Measurements from ENCODE around the gene RHOBTB1.
"Not testable (repeated sequence)": the region's sequence is repeated elsewhere in the genome, so short reads cannot be mapped to it uniquely, and the experiment has no call there.

Gene RHOBTB1

GRCh38 chr10:60853637-60854036, 90.3 kb downstream of the RHOBTB1 start:
- H3K4me3 ChIP-seq (ENCODE audit: low read length): no peak overlapping the region
- no peaks in the 10 kb centered on the region for H3K36me3 ChIP-seq (ENCODE audit: insufficient read depth, low read length)
- no peak overlapping the region for H2AFZ ChIP-seq (ENCODE audit: low read depth, low read length)
- H3K9me3 ChIP-seq (ENCODE audit: low read length): peaks cover 2% of the 10 kb centered on the region
- H3K4me1 ChIP-seq (ENCODE audit: insufficient read depth, low read length): peaks cover 27% of the 10 kb centered on the region
- no peaks in the 10 kb centered on the region for H3K27me3 ChIP-seq (ENCODE audit: insufficient read depth, low read length)

DNA sequence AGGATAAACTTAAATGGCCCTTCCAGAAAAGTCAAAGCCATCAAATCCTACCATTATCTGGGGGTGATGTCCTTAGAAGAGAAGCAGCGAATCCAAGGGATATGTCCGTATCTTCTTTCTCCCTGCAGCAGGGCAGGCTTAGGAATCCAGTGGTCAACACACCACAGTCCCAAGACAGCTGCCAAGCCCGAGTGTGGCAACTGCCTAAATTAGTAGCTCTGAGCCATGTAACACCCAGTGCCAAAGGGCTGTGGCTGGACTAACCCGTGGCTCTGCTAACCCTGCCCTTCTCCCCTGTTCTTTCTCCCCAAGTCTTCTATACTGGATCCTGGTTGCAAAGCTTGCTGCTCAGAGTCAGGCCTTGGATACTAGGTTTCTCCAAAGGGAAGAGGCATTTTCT, 90.9 kb downstream of the RHOBTB1 start:
- Histone ChIP-seq H2AFZ (ENCODE audit: low read depth, low read length) (no peak overlapping the region), H3K36me3 (ENCODE audit: insufficient read depth, low read length) (no peaks in the 10 kb centered on the region), H3K4me1 (ENCODE audit: insufficient read depth, low read length) (peaks cover 27% of the 10 kb centered on the region), H3K27me3 (ENCODE audit: insufficient read depth, low read length) (no peaks in the 10 kb centered on the region), H3K9me3 (ENCODE audit: low read length) (peaks cover 2% of the 10 kb centered on the region), H3K4me3 (ENCODE audit: low read length) (no peak overlapping the region)

- no peaks in the 10 kb centered on the region for H3K36me3 ChIP-seq (ENCODE audit: insufficient read depth, low read length)
- no peaks in the 10 kb centered on the region for H3K9me3 ChIP-seq (ENCODE audit: low read length)
- peaks cover 27% of the 10 kb centered on the region for H3K4me1 ChIP-seq (ENCODE audit: insufficient read depth, low read length)
- H2AFZ ChIP-seq (ENCODE audit: low read depth, low read length): no peak overlapping the region
- no peaks in the 10 kb centered on the region for H3K27me3 ChIP-seq (ENCODE audit: insufficient read depth, low read length)
- no peak overlapping the region for H3K4me3 ChIP-seq (ENCODE audit: low read length)
Measured at GRCh38 chr10:60849740-60850139, 94.2 kb downstream of the RHOBTB1 start.

DNA sequence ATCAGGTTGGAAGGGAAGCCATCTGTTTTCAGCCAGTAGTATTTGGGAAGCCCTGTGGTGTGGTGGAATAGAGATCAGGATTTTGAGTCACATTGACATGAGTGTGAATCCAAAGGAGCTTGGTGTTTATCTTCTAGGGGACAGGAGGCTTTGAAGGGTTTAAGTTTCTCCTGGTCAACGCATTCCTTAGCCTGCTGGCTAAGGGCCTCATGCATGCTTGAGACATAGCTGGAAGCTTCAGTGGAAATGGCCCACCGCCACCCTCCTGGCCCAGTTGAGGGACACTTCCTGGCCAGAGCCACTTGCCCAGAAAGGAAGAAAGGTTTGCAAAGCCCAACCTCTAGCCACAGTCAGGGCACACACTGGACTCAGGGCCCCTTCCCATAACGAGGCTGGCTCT, 94.8 kb downstream of the RHOBTB1 start:
- H3K27me3 ChIP-seq (ENCODE audit: insufficient read depth, low read length): no peaks in the 10 kb centered on the region
- H2AFZ ChIP-seq (ENCODE audit: low read depth, low read length): no peak overlapping the region
- peaks cover 26% of the 10 kb centered on the region for H3K4me1 ChIP-seq (ENCODE audit: insufficient read depth, low read length)
- no peaks in the 10 kb centered on the region for H3K9me3 ChIP-seq (ENCODE audit: low read length)
- H3K4me3 ChIP-seq (ENCODE audit: low read length): no peak overlapping the region
- no peaks in the 10 kb centered on the region for H3K36me3 ChIP-seq (ENCODE audit: insufficient read depth, low read length)

DNA sequence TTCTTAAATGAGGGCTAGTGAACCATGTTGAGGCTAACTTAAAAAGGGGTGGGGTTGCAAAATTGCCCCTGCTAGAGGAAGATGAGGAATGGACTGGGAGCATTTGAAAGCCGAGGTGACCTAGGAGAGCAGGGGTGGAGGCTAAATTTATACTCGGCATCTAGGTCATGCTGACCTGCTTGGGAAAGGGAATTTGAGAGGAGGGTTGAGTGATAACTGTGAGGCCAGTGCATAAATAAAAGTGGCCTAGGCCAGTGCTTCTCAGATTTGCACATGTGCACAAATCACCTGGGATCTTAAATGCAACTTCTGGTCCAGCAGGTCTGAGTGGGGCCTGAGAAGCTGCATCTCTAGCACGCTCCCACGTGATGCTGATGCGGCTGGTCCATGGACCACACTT, 95.3 kb downstream of the RHOBTB1 start:
- Histone ChIP-seq H3K4me1 (ENCODE audit: insufficient read depth, low read length) (peaks cover 20% of the 10 kb centered on the region), H3K4me3 (ENCODE audit: low read length) (no peak overlapping the region), H3K27me3 (ENCODE audit: insufficient read depth, low read length) (no peaks in the 10 kb centered on the region), H3K9me3 (ENCODE audit: low read length) (no peaks in the 10 kb centered on the region), H3K36me3 (ENCODE audit: insufficient read depth, low read length) (no peaks in the 10 kb centered on the region), H2AFZ (ENCODE audit: low read depth, low read length) (no peak overlapping the region)

- Histone ChIP-seq H3K27me3 (ENCODE audit: insufficient read depth, low read length) (no peaks in the 10 kb centered on the region), H2AFZ (ENCODE audit: low read depth, low read length) (no peak overlapping the region), H3K36me3 (ENCODE audit: insufficient read depth, low read length) (no peaks in the 10 kb centered on the region), H3K4me1 (ENCODE audit: insufficient read depth, low read length) (peaks cover 15% of the 10 kb centered on the region), H3K9me3 (ENCODE audit: low read length) (no peaks in the 10 kb centered on the region), H3K4me3 (ENCODE audit: low read length) (no peak overlapping the region)
Measured at GRCh38 chr10:60848126-60848525, 95.9 kb downstream of the RHOBTB1 start.

GRCh38 chr10:60846173-60846572, 97.8 kb downstream of the RHOBTB1 start:
- H3K9me3 ChIP-seq (ENCODE audit: low read length): no peaks in the 10 kb centered on the region
- no peaks in the 10 kb centered on the region for H3K4me1 ChIP-seq (ENCODE audit: insufficient read depth, low read length)
- H3K36me3 ChIP-seq (ENCODE audit: insufficient read depth, low read length): no peaks in the 10 kb centered on the region
- H3K27me3 ChIP-seq (ENCODE audit: insufficient read depth, low read length): no peaks in the 10 kb centered on the region
- H3K4me3 ChIP-seq (ENCODE audit: low read length): no peak overlapping the region
- H2AFZ ChIP-seq (ENCODE audit: low read depth, low read length): no peak overlapping the region

GRCh38 chr10:60845038-60845437, 98.9 kb downstream of the RHOBTB1 start:
- Histone ChIP-seq H3K36me3 (ENCODE audit: insufficient read depth, low read length) (no peaks in the 10 kb centered on the region), H2AFZ (ENCODE audit: low read depth, low read length) (no peak overlapping the region), H3K4me3 (ENCODE audit: low read length) (no peak overlapping the region), H3K4me1 (ENCODE audit: insufficient read depth, low read length) (no peaks in the 10 kb centered on the region), H3K9me3 (ENCODE audit: low read length) (no peaks in the 10 kb centered on the region), H3K27me3 (ENCODE audit: insufficient read depth, low read length) (no peaks in the 10 kb centered on the region)

DNA sequence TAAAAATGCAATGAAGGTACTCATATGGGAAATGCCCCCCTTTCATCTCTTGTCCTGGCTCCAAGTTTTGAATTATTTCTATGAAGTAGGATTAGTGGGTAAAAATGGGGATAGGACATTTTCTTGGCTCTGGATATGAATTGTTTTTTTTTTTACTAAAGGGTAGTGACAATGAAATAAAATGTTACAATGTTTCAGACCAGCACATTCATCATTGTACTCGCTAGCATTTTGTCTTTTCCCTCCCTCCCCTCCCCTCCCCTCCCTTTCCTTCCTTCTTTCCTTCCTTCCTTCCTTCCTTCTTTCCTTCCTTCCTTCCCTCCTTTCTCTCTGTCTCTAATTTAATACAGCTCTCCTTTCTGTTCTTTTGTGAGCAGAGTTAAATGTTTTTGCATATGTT, 101.3 kb downstream of the RHOBTB1 start:
- H2AFZ ChIP-seq (ENCODE audit: low read depth, low read length): no peak overlapping the region
- H3K4me1 ChIP-seq (ENCODE audit: insufficient read depth, low read length): no peaks in the 10 kb centered on the region
- H3K36me3 ChIP-seq (ENCODE audit: insufficient read depth, low read length): no peaks in the 10 kb centered on the region
- no peaks in the 10 kb centered on the region for H3K27me3 ChIP-seq (ENCODE audit: insufficient read depth, low read length)
- H3K4me3 ChIP-seq (ENCODE audit: low read length): no peak overlapping the region
- no peaks in the 10 kb centered on the region for H3K9me3 ChIP-seq (ENCODE audit: low read length)

DNA sequence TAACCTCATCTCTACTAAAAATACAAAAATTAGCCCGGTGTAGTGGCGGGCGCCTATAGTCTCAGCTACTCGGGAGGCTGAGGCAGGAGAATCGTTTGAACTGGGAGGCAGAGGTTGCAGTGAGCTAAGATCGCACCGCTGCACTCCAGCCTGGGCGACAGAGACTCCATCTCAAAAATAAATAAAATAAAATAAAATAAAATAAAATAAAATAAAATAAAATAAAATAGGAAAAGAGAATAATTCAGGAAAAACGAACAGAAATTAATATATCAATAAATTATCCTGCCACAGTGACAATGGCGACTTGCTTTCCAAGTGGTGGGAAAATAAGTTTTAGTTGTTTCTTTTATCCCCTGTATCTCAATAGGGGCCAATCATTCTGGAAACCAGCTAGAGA, 102.8 kb downstream of the RHOBTB1 start:
- not testable (repeated sequence) for H2AFZ ChIP-seq (ENCODE audit: low read depth, low read length)

GRCh38 chr10:60835049-60835448, 108.9 kb downstream of the RHOBTB1 start:
- Histone ChIP-seq H3K4me3 (ENCODE audit: low read length) (no peak overlapping the region), H2AFZ (ENCODE audit: low read depth, low read length) (no peak overlapping the region), H3K27me3 (ENCODE audit: insufficient read depth, low read length) (no peaks in the 10 kb centered on the region), H3K9me3 (ENCODE audit: low read length) (no peaks in the 10 kb centered on the region), H3K36me3 (ENCODE audit: insufficient read depth, low read length) (no peaks in the 10 kb centered on the region), H3K4me1 (ENCODE audit: insufficient read depth, low read length) (no peaks in the 10 kb centered on the region)

More for the DNA sequence above, 102.8 kb downstream of the RHOBTB1 start:
- H3K9me3 ChIP-seq (ENCODE audit: low read length); H3K4me3 ChIP-seq (ENCODE audit: low read length); H3K4me1 ChIP-seq (ENCODE audit: insufficient read depth, low read length); H3K36me3 ChIP-seq (ENCODE audit: insufficient read depth, low read length); H3K27me3 ChIP-seq (ENCODE audit: insufficient read depth, low read length): not testable (repeated sequence)

GRCh38 chr10:60834401-60834800, 109.6 kb downstream of the RHOBTB1 start:
- no peaks in the 10 kb centered on the region for H3K27me3 ChIP-seq (ENCODE audit: insufficient read depth, low read length)
- H3K36me3 ChIP-seq (ENCODE audit: insufficient read depth, low read length): no peaks in the 10 kb centered on the region
- no peaks in the 10 kb centered on the region for H3K9me3 ChIP-seq (ENCODE audit: low read length)
- no peak overlapping the region for H3K4me3 ChIP-seq (ENCODE audit: low read length)
- H2AFZ ChIP-seq (ENCODE audit: low read depth, low read length): no peak overlapping the region
- H3K4me1 ChIP-seq (ENCODE audit: insufficient read depth, low read length): no peaks in the 10 kb centered on the region

DNA sequence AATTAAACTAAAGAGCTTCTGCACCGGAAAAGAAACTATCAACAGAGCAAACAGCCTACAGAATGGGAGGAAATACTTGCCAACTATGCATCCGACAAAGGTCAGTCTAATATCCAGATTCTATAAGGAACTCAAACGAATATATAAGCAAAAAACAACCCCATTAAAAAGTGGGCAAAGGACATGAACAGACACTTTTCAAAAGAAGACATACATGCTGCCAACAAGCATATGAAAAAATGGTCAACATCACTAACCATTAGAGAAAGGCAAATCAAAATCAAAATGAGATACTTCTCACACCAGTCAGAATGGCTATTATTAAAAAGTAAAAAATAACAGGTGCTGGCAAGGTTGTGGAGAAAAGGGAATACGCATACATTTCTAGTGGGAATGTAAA, 111.8 kb downstream of the RHOBTB1 start:
- H3K4me3 ChIP-seq (ENCODE audit: low read length); H2AFZ ChIP-seq (ENCODE audit: low read depth, low read length); H3K36me3 ChIP-seq (ENCODE audit: insufficient read depth, low read length); H3K9me3 ChIP-seq (ENCODE audit: low read length); H3K27me3 ChIP-seq (ENCODE audit: insufficient read depth, low read length); H3K4me1 ChIP-seq (ENCODE audit: insufficient read depth, low read length): not testable (repeated sequence)

DNA sequence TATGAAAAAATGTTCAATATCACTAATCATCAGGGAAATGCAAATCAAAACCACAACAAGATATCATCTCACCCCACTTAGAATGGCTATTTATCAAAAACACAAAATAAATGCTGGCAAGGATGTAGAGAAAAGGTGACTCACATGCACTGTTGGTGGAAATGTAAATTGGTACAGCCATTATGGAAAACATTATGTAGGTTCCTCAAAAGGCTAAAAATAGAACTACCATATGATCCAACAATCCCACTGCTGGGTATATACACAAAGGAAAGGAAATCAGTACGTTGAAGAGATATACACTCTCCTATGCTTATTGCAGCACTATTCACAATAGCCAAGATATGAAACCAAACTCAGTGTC, 115.5 kb downstream of the RHOBTB1 start:
- no peaks in the 10 kb centered on the region for H3K36me3 ChIP-seq (ENCODE audit: insufficient read depth, low read length)
- H2AFZ ChIP-seq (ENCODE audit: low read depth, low read length): no peak overlapping the region
- H3K27me3 ChIP-seq (ENCODE audit: insufficient read depth, low read length): no peaks in the 10 kb centered on the region
- peaks cover 6% of the 10 kb centered on the region for H3K4me1 ChIP-seq (ENCODE audit: insufficient read depth, low read length)
- no peak overlapping the region for H3K4me3 ChIP-seq (ENCODE audit: low read length)
- no peaks in the 10 kb centered on the region for H3K9me3 ChIP-seq (ENCODE audit: low read length)
